H9 (cell line): ENCODE data around the gene CUEDC1. TPM values are rescaled to one million over a fixed set of nuclear protein-coding genes. Genes with fewer than 3 reads are reported as not detected.

ENCODE experiments used
- DNase-seq: peaks from one replicate; pipeline ENCODE4 v3.0.0-alpha.2; 2017
- H2AFZ ChIP-seq: one replicate; pipeline ENCODE4 v1.6.1; 2013; ENCODE audit warnings: mild to moderate bottlenecking, low read length, control low read depth, moderate library complexity
- H2AK5ac ChIP-seq: 2 replicates; pipeline ENCODE4 v1.6.1; 2013; ENCODE audit warnings: low read length, control low read depth, mixed read lengths; ENCODE audit not compliant: insufficient read length
- H2BK120ac ChIP-seq: one replicate; pipeline ENCODE4 v1.6.1; 2013; ENCODE audit warnings: low read depth, mild to moderate bottlenecking, low read length, control low read depth, inconsistent platforms; ENCODE audit not compliant: poor library complexity, severe bottlenecking
- H2BK12ac ChIP-seq: 2 replicates; pipeline ENCODE4 v1.6.1; 2013; ENCODE audit warnings: low read length, control low read depth, mixed read lengths, low read depth; ENCODE audit not compliant: insufficient read length
- H2BK15ac ChIP-seq: 2 replicates; pipeline ENCODE4 v1.6.1; 2013; ENCODE audit warnings: low read depth, low read length, control low read depth
- H2BK20ac ChIP-seq: one replicate; pipeline ENCODE4 v1.6.1; 2013; ENCODE audit warnings: low read depth, mild to moderate bottlenecking, low read length, control low read depth, inconsistent platforms; ENCODE audit not compliant: poor library complexity, severe bottlenecking
- H2BK5ac ChIP-seq: 2 replicates; pipeline ENCODE4 v1.6.1; 2013; ENCODE audit warnings: low read length, control low read depth, mixed read lengths; ENCODE audit not compliant: insufficient read length
- H3K14ac ChIP-seq: 2 replicates; pipeline ENCODE4 v1.6.1; 2013; ENCODE audit warnings: low read length, control low read depth; ENCODE audit not compliant: insufficient read depth
- H3K18ac ChIP-seq: 2 replicates; pipeline ENCODE4 v1.6.1; 2013; ENCODE audit warnings: low read depth, mild to moderate bottlenecking, mixed read lengths, low read length, control low read depth; ENCODE audit not compliant: insufficient read length
- H3K23ac ChIP-seq: 2 replicates; pipeline ENCODE4 v1.6.1; 2013; ENCODE audit warnings: low read length, control low read depth, mixed read lengths, low read depth; ENCODE audit not compliant: insufficient read length
- H3K23me2 ChIP-seq: 2 replicates; pipeline ENCODE4 v1.6.1; 2013; ENCODE audit warnings: low read depth, mild to moderate bottlenecking, mixed read lengths, low read length, control low read depth; ENCODE audit not compliant: insufficient read length, poor library complexity, severe bottlenecking
- H3K27ac ChIP-seq: 2 replicates; pipeline ENCODE4 v1.5.1; 2013; ENCODE audit warnings: low read length, control low read depth, mixed read lengths, low read depth; ENCODE audit not compliant: insufficient read length
- H3K27me3 ChIP-seq: 2 replicates; pipeline ENCODE4 v1.6.1; 2013; ENCODE audit warnings: low read length, control low read depth, inconsistent platforms; ENCODE audit not compliant: insufficient read depth
- H3K4ac ChIP-seq: 2 replicates; pipeline ENCODE4 v1.6.1; 2013; ENCODE audit warnings: low read depth, mild to moderate bottlenecking, control low read depth, inconsistent platforms, low read length, moderate library complexity
- H3K4me1 ChIP-seq: 2 replicates; pipeline ENCODE4 v1.6.1; 2013; ENCODE audit warnings: low read length, control low read depth, inconsistent platforms; ENCODE audit not compliant: insufficient read depth
- H3K4me2 ChIP-seq: 2 replicates; pipeline ENCODE4 v1.6.1; 2013; ENCODE audit warnings: low read length, control low read depth, mixed read lengths; ENCODE audit not compliant: insufficient read length, insufficient read depth
- H3K56ac ChIP-seq: 2 replicates; pipeline ENCODE4 v1.6.1; 2013; ENCODE audit warnings: low read depth, mild to moderate bottlenecking, mixed read lengths, low read length, control low read depth; ENCODE audit not compliant: insufficient read length
- H3K79me1 ChIP-seq: 2 replicates; pipeline ENCODE4 v1.6.1; 2013; ENCODE audit warnings: low read depth, mild to moderate bottlenecking, moderate library complexity, low read length, control low read depth, inconsistent platforms; ENCODE audit not compliant: insufficient read depth, poor library complexity, severe bottlenecking
- H3K79me2 ChIP-seq: 2 replicates; pipeline ENCODE4 v1.6.1; 2013; ENCODE audit warnings: low read length, control low read depth, inconsistent platforms; ENCODE audit not compliant: insufficient read depth
- H3K9ac ChIP-seq: 2 replicates; pipeline ENCODE4 v1.6.1; 2013; ENCODE audit warnings: low read length, control low read depth, mixed read lengths; ENCODE audit not compliant: insufficient read length; ENCODE audit errors: extremely low read depth
- H3K9me3 ChIP-seq: one replicate; pipeline ENCODE4 v1.6.1; 2013; ENCODE audit warnings: low read depth, low read length, inconsistent platforms; ENCODE audit not compliant: control insufficient read depth
- H3T11ph ChIP-seq: one replicate; pipeline ENCODE4 v1.6.1; 2013; ENCODE audit warnings: mild to moderate bottlenecking, low read length, control low read depth, inconsistent platforms
- H4K20me1 ChIP-seq: one replicate; pipeline ENCODE4 v1.6.1; 2013; ENCODE audit not compliant: control insufficient read depth, insufficient read length, insufficient read depth
- H4K5ac ChIP-seq: 2 replicates; pipeline ENCODE4 v1.6.1; 2013; ENCODE audit warnings: low read depth, mild to moderate bottlenecking, mixed read lengths, low read length, control low read depth; ENCODE audit not compliant: insufficient read length
- H4K8ac ChIP-seq: replicated peaks from 2 replicates; pipeline ENCODE4 v1.6.1; 2013; ENCODE audit warnings: low read length, control low read depth, mixed read lengths, low read depth; ENCODE audit not compliant: insufficient read length
- H4K91ac ChIP-seq: 2 replicates; pipeline ENCODE4 v1.6.1; 2013; ENCODE audit warnings: low read depth, mild to moderate bottlenecking, moderate library complexity, mixed read lengths, low read length, control low read depth; ENCODE audit not compliant: insufficient read length
- H3K27ac Mint-ChIP-seq, 3 experiments: 2 replicates in 2 of 3; 3 replicates in 1 of 3; pipeline ENCODE4 v1.8.0; 2020 to 2021; ENCODE audit warnings: mixed read lengths in 3 of 3, mild to moderate bottlenecking in 1 of 3, moderate library complexity in 1 of 3
- H3K27me3 Mint-ChIP-seq: 2 replicates; pipeline ENCODE4 v1.8.0; 2021; ENCODE audit warnings: low read depth, mild to moderate bottlenecking, moderate library complexity, mixed read lengths
- H3K36me3 Mint-ChIP-seq, 3 experiments: 2 replicates in 2 of 3; 3 replicates in 1 of 3; pipeline ENCODE4 v1.8.0; 2020 to 2021; ENCODE audit warnings: low read depth in 3 of 3, mixed read lengths in 3 of 3; ENCODE audit not compliant: insufficient read depth in 1 of 3
- H3K4me1 Mint-ChIP-seq, 2 experiments: 2 replicates each; pipeline ENCODE4 v1.8.0; 2020; ENCODE audit warnings: mixed read lengths in 2 of 2
- H3K4me3 Mint-ChIP-seq, 2 experiments: 2 replicates in 1 of 2; 3 replicates in 1 of 2; pipeline ENCODE4 v1.8.0; 2020 to 2021; ENCODE audit warnings: mild to moderate bottlenecking in 2 of 2, mixed read lengths in 2 of 2, moderate library complexity in 1 of 2
- H3K9me3 Mint-ChIP-seq, 2 experiments: 2 replicates in 1 of 2; 3 replicates in 1 of 2; pipeline ENCODE4 v1.8.0; 2020; ENCODE audit warnings: mild to moderate bottlenecking in 2 of 2, mixed read lengths in 2 of 2, moderate library complexity in 1 of 2
- WGBS: extraction: QIAGEN DNeasy Blood & Tissue Kit; methylation state at CpG from one replicate; pipeline ENCODE4 v1.1.7; 2013; ENCODE audit warnings: missing lambda C conversion rate, low lambda C conversion rate, mixed read lengths; ENCODE audit not compliant: insufficient read length; ENCODE audit errors: extremely low coverage; 5-methylcytosine and 5-hydroxymethylcytosine counted together
- total RNA-seq: library from RNA; stranded (reverse); gene quantifications from 2 replicates; pipeline ENCODE4 v1.2.1, GENCODE V29; 2021
- TF ChIP-seq, protein P1 (sequence below): fragments of 200-600 bp; sonication (generic); conservative IDR thresholded peaks from 3 replicates; pipeline ENCODE4 v1.8.0; 2021; ENCODE audit warnings: antibody characterized with exemption, mild to moderate bottlenecking

CUEDC1 gene
- total RNA-seq, 1 experiment from 2014 or later, result 7.3 TPM

DNA sequence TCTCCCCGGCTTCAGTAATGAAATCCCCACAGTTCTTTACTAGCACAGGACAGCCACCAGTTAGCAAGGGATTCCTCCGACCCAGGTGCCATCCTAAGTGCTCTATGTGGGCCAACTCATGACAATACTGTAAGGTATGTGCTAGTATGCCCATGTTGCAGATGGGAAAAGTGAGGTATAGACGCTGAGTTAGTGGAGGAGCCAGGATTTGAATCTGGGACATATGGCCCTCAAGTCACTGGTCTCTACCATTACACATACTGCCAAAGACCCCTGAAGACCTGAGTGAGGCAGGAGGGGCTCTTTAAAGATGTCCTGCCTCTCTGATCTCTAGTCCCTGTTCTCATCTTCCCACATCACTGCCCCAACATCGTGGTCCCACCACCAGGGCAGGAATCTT lies 69.2 kb downstream of the CUEDC1 start:
- peaks cover 3 to 8% (median 5%) of the 10 kb centered on the region in 3 experiments; a peak in 5 of 7 replicates for H3K36me3 Mint-ChIP-seq
- Histone ChIP-seq H3K23ac (no peak overlapping the region), H2BK5ac (no peak overlapping the region), H3K18ac (no peak overlapping the region), H3K4me1 (no peaks in the 10 kb centered on the region; the same call in 1 of the 2 replicates), H3K9ac (no peak overlapping the region), H3K79me1 (no peaks in the 10 kb centered on the region), H3K4me2 (no peak overlapping the region), H2AK5ac (no peak overlapping the region), H2BK15ac (no peak overlapping the region), H3K14ac (no peak overlapping the region; the same call in 1 of the 2 replicates), H2BK20ac (no peak overlapping the region), H2BK120ac (no peak overlapping the region), H4K8ac (no peak overlapping the region), H3K9me3 (no peaks in the 10 kb centered on the region), H3K4ac (no peak overlapping the region), H3T11ph (no peak overlapping the region), H3K23me2 (no peaks in the 10 kb centered on the region), H3K56ac (no peak overlapping the region), H3K79me2 (no peaks in the 10 kb centered on the region), H4K20me1 (no peaks in the 10 kb centered on the region), H3K27me3 (no peaks in the 10 kb centered on the region), H4K91ac (no peak overlapping the region), H4K5ac (no peak overlapping the region), H2AFZ (no peak overlapping the region), H2BK12ac (no peak overlapping the region), H3K27ac (no peak overlapping the region)
- TF ChIP-seq, protein P1, sequence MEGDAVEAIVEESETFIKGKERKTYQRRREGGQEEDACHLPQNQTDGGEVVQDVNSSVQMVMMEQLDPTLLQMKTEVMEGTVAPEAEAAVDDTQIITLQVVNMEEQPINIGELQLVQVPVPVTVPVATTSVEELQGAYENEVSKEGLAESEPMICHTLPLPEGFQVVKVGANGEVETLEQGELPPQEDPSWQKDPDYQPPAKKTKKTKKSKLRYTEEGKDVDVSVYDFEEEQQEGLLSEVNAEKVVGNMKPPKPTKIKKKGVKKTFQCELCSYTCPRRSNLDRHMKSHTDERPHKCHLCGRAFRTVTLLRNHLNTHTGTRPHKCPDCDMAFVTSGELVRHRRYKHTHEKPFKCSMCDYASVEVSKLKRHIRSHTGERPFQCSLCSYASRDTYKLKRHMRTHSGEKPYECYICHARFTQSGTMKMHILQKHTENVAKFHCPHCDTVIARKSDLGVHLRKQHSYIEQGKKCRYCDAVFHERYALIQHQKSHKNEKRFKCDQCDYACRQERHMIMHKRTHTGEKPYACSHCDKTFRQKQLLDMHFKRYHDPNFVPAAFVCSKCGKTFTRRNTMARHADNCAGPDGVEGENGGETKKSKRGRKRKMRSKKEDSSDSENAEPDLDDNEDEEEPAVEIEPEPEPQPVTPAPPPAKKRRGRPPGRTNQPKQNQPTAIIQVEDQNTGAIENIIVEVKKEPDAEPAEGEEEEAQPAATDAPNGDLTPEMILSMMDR, result no peak
- peaks cover 3% of the 10 kb centered on the region; the same call in 1 of the 2 replicates for H3K27me3 Mint-ChIP-seq
- no peak for DNase-seq
- H3K9me3 Mint-ChIP-seq, result peaks cover 5 to 9% of the 10 kb centered on the region in 2 experiments; a peak in 3 of 5 replicates
- H3K4me1 Mint-ChIP-seq, result peaks cover 15 to 17% of the 10 kb centered on the region in 2 experiments
- H3K4me3 Mint-ChIP-seq, result no peak overlapping the region
- WGBS, result no CpG with 5 or more reads among the region's 4 CpGs
- H3K27ac Mint-ChIP-seq, result no peak overlapping the region
